ENCODE data around the gene CELSR1. TPM values are rescaled to one million over a fixed set of nuclear protein-coding genes. Genes with fewer than 3 reads are reported as not detected.

Gene CELSR1
- total RNA-seq, 1 donor from 2014 or later: 2.1 TPM

DNA sequence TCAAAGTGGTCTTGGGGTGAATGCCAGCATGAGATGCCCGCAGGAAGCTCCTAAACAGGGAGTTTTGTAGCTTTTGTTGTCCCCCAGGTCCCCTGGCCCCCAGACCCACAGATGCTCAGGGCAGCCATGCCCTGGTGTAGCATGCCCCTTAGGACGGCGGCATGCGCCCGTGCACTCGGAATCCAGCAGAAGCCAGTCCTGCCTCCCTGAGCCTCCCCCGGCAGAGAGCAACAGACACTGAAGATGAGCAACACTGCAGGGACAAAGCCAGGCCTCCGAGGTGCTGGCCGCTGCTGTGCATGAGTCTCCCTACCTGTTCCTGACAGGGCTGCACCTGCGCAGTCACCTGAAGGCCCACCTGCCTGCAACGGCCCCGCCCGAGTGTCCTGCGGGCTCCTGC is 142.8 kb downstream of the CELSR1 start:
- Histone ChIP-seq H3K27me3 (ENCODE audit: control insufficient read depth in 3 of 3, insufficient read depth in 3 of 3, low read length in 3 of 3) (peaks cover 0 to 8% (median 4%) of the 10 kb centered on the region in 3 donors), H3K9ac (ENCODE audit: low read depth in 1 of 3, low read length in 3 of 3) (no peak overlapping the region), H3K4me3 (ENCODE audit: low read length in 3 of 3) (no peak overlapping the region), H3K9me3 (ENCODE audit: control insufficient read depth in 3 of 3, low read length in 3 of 3) (no peaks in the 10 kb centered on the region), H3K36me3 (ENCODE audit: control insufficient read depth in 3 of 3, insufficient read depth in 3 of 3, low read length in 3 of 3) (no peaks in the 10 kb centered on the region), H3K4me1 (ENCODE audit: control insufficient read depth in 3 of 3, insufficient read depth in 3 of 3, low read length in 3 of 3) (peaks cover 5 to 17% (median 12%) of the 10 kb centered on the region in 3 donors), H3K27ac (ENCODE audit: low read depth, low read length) (no peak overlapping the region)

- Histone ChIP-seq H3K9me3 (ENCODE audit: control insufficient read depth in 3 of 3, low read length in 3 of 3) (no peaks in the 10 kb centered on the region), H3K4me3 (ENCODE audit: low read length in 3 of 3) (no peak overlapping the region)
Observed at GRCh38 chr22:46393873-46394272, 143.5 kb downstream of the CELSR1 start.

DNA sequence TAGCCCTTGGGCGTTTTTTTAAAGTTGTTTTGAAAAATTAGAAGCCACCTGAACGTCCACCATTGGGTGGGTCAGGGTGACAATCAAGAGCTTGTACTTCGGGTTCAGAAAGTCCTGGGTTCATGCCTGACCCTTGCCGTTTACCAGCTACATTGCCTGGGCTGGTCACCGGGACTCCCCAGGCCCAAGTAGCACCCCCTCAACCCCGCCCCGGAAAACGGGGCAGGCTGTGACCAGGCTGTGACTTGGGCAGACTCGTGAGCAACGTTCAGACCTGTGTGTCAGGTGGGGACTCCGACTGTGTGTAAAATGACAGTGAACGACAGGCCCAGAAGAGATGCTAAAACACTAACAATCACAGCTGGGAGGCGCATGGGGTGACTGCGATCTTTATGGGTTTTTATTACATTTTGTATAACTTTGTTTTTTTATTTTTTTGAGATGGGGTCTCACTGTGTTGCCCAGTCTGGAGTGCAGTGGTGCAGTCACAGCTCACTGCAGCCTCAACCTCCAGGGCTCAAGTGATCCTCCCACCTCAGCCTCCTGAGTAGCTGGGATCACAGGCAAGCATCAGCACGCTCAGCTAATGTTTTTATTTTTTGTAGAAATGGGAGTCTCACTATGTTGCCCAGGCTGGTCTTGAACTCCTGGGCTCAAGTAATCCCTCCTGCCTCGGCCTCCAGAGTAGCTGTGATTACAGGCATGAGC is 145.1 kb downstream of the CELSR1 start:
- Histone ChIP-seq H3K36me3 (ENCODE audit: control insufficient read depth in 3 of 3, insufficient read depth in 3 of 3, low read length in 3 of 3) (no peaks in the 10 kb centered on the region), H3K4me1 (ENCODE audit: control insufficient read depth in 3 of 3, insufficient read depth in 3 of 3, low read length in 3 of 3) (peaks cover 5 to 17% (median 12%) of the 10 kb centered on the region in 3 donors), H3K27ac (ENCODE audit: low read depth, low read length) (no peak overlapping the region), H3K4me3 (ENCODE audit: low read length in 3 of 3) (no peak overlapping the region), H3K9me3 (ENCODE audit: control insufficient read depth in 3 of 3, low read length in 3 of 3) (no peaks in the 10 kb centered on the region), H3K27me3 (ENCODE audit: control insufficient read depth in 3 of 3, insufficient read depth in 3 of 3, low read length in 3 of 3) (peaks cover 0 to 3% (median 0%) of the 10 kb centered on the region in 3 donors), H3K9ac (ENCODE audit: low read depth in 1 of 3, low read length in 3 of 3) (no peak overlapping the region)

More at GRCh38 chr22:46393873-46394272, 143.5 kb downstream of the CELSR1 start:
- H3K27ac ChIP-seq (ENCODE audit: low read depth, low read length): no peak overlapping the region
- peaks cover 0 to 8% (median 3%) of the 10 kb centered on the region in 3 donors for H3K27me3 ChIP-seq (ENCODE audit: control insufficient read depth in 3 of 3, insufficient read depth in 3 of 3, low read length in 3 of 3)
- H3K9ac ChIP-seq (ENCODE audit: low read depth in 1 of 3, low read length in 3 of 3): no peak overlapping the region
- no peaks in the 10 kb centered on the region for H3K36me3 ChIP-seq (ENCODE audit: control insufficient read depth in 3 of 3, insufficient read depth in 3 of 3, low read length in 3 of 3)
- H3K4me1 ChIP-seq (ENCODE audit: control insufficient read depth in 3 of 3, insufficient read depth in 3 of 3, low read length in 3 of 3): peaks cover 5 to 17% (median 12%) of the 10 kb centered on the region in 3 donors

DNA sequence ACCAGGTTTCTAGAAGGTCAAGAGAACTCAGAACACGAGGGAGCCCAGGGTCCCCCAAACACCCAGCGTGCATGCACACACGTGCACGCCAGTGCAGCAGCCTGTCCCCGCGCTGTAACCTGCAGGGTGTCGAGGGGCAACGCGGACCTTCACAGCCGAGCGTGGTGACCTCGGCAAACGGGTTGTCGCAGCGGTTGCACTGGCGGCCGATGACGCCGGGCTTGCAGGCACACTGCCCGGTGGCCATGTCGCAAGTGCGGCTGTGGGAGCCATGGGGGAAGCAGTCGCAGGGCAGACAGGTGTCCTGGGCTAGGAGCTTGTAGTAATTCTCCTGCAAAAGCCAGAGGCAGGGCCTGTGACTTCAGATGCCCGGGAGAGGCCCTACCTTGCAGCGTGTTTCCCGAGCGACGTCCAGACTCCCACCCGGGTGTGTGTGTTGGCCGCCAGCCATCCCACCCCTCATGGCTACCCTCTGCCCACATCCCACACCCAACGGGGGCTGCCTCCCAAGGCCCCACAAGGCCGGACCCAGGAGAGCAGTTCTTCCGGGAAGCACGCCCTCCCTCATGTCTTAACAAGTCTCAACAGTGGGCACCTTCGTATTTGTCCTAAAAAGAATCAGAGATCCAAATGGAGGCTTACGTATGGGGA is 145.8 kb downstream of the CELSR1 start:
- H3K9me3 ChIP-seq (ENCODE audit: control insufficient read depth in 3 of 3, low read length in 3 of 3): no peaks in the 10 kb centered on the region
- H3K9ac ChIP-seq (ENCODE audit: low read depth in 1 of 3, low read length in 3 of 3): peak overlapping the region in 1 of 3 donors; percentile 83
- no peak overlapping the region for H3K4me3 ChIP-seq (ENCODE audit: low read length in 3 of 3)
- peaks cover 5 to 17% (median 12%) of the 10 kb centered on the region in 3 donors for H3K4me1 ChIP-seq (ENCODE audit: control insufficient read depth in 3 of 3, insufficient read depth in 3 of 3, low read length in 3 of 3)
- H3K36me3 ChIP-seq (ENCODE audit: control insufficient read depth in 3 of 3, insufficient read depth in 3 of 3, low read length in 3 of 3): no peaks in the 10 kb centered on the region
- H3K27me3 ChIP-seq (ENCODE audit: control insufficient read depth in 3 of 3, insufficient read depth in 3 of 3, low read length in 3 of 3): peaks cover 0 to 3% (median 0%) of the 10 kb centered on the region in 3 donors
- H3K27ac ChIP-seq (ENCODE audit: low read depth, low read length): no peak overlapping the region

DNA sequence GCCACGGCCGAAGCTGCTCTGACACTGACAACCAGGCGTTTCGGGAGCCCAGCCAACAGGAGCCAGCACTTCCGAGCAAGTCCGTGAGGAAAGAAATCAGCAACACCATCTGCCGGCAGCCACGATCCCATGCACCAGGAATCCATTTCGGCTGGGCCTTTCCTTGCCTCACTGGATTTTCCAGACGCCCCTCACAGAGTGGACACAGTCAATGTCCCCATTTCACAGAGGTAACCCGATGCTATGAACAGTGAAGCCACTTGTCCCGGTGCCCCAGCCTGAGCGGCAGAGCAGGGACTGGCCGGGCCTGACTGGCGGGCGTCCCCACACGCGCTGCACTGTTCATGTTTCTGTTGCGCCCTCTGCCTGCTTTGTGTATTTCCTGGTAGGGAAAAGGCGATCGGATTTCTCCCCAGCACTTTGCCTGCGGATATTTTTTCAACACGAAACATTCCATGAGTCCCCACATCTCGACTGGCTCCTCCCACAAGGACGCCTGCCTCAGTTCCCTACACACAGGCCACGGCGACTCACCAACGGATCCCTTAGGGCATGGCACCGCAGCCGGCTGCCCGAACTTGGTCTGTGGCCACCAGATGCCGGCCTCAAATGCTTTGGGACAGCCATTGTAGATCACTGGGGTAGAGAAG is 146.6 kb downstream of the CELSR1 start:
- no peaks in the 10 kb centered on the region for H3K9me3 ChIP-seq (ENCODE audit: control insufficient read depth in 3 of 3, low read length in 3 of 3)
- peak overlapping the region; percentile 42 for H3K27ac ChIP-seq (ENCODE audit: low read depth, low read length)
- H3K27me3 ChIP-seq (ENCODE audit: control insufficient read depth in 3 of 3, insufficient read depth in 3 of 3, low read length in 3 of 3): peaks cover 0 to 3% (median 0%) of the 10 kb centered on the region in 3 donors
- H3K4me3 ChIP-seq (ENCODE audit: low read length in 3 of 3): peak overlapping the region; percentile 52 to 74 (median 60)
- H3K36me3 ChIP-seq (ENCODE audit: control insufficient read depth in 3 of 3, insufficient read depth in 3 of 3, low read length in 3 of 3): no peaks in the 10 kb centered on the region
- peaks cover 5 to 17% (median 12%) of the 10 kb centered on the region in 3 donors for H3K4me1 ChIP-seq (ENCODE audit: control insufficient read depth in 3 of 3, insufficient read depth in 3 of 3, low read length in 3 of 3)
- H3K9ac ChIP-seq (ENCODE audit: low read depth in 1 of 3, low read length in 3 of 3): peak overlapping the region; percentile 65 to 83 (median 66)

GRCh38 chr22:46390105-46390651 is 147.2 kb downstream of the CELSR1 start:
- Histone ChIP-seq H3K27ac (ENCODE audit: low read depth, low read length) (peak overlapping the region; percentile 42), H3K36me3 (ENCODE audit: control insufficient read depth in 3 of 3, insufficient read depth in 3 of 3, low read length in 3 of 3) (no peaks in the 10 kb centered on the region), H3K9ac (ENCODE audit: low read depth in 1 of 3, low read length in 3 of 3) (peak overlapping the region; percentile 65 to 83 (median 66)), H3K4me1 (ENCODE audit: control insufficient read depth in 3 of 3, insufficient read depth in 3 of 3, low read length in 3 of 3) (peaks cover 5 to 17% (median 12%) of the 10 kb centered on the region in 3 donors), H3K27me3 (ENCODE audit: control insufficient read depth in 3 of 3, insufficient read depth in 3 of 3, low read length in 3 of 3) (peaks cover 0 to 3% (median 0%) of the 10 kb centered on the region in 3 donors), H3K9me3 (ENCODE audit: control insufficient read depth in 3 of 3, low read length in 3 of 3) (no peaks in the 10 kb centered on the region), H3K4me3 (ENCODE audit: low read length in 3 of 3) (peak overlapping the region; percentile 52 to 74 (median 60))

DNA sequence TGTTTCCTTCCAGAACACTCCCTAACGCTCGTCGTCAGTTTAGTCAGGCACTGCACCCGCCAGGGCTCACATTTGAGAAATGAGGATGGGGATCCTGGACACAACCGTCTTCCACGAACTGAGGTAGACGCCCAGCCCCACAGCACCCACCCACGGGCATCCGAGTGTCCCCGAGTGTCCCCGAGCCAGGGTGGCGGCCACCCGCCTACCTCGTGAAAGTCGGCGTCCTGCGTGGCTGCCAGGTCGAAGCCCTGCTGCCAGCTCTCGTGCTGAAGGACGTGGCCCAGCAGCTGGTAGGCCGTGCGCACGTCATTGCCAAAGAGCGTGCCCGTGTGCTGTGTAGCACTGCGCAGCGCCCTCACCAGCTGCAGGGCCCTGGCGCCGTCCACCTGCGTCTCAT is 148.3 kb downstream of the CELSR1 start:
- Histone ChIP-seq H3K36me3 (ENCODE audit: control insufficient read depth in 3 of 3, insufficient read depth in 3 of 3, low read length in 3 of 3) (no peaks in the 10 kb centered on the region), H3K9me3 (ENCODE audit: control insufficient read depth in 3 of 3, low read length in 3 of 3) (no peaks in the 10 kb centered on the region), H3K4me3 (ENCODE audit: low read length in 3 of 3) (no peak overlapping the region), H3K27me3 (ENCODE audit: control insufficient read depth in 3 of 3, insufficient read depth in 3 of 3, low read length in 3 of 3) (peaks cover 0 to 3% (median 0%) of the 10 kb centered on the region in 3 donors), H3K4me1 (ENCODE audit: control insufficient read depth in 3 of 3, insufficient read depth in 3 of 3, low read length in 3 of 3) (peaks cover 5 to 17% (median 12%) of the 10 kb centered on the region in 3 donors), H3K27ac (ENCODE audit: low read depth, low read length) (no peak overlapping the region), H3K9ac (ENCODE audit: low read depth in 1 of 3, low read length in 3 of 3) (no peak overlapping the region)

GRCh38 chr22:46388647-46389046 is 148.8 kb downstream of the CELSR1 start:
- Histone ChIP-seq H3K27ac (ENCODE audit: low read depth, low read length) (no peak overlapping the region), H3K9ac (ENCODE audit: low read depth in 1 of 3, low read length in 3 of 3) (no peak overlapping the region), H3K27me3 (ENCODE audit: control insufficient read depth in 3 of 3, insufficient read depth in 3 of 3, low read length in 3 of 3) (peaks cover 0 to 3% (median 0%) of the 10 kb centered on the region in 3 donors), H3K36me3 (ENCODE audit: control insufficient read depth in 3 of 3, insufficient read depth in 3 of 3, low read length in 3 of 3) (no peaks in the 10 kb centered on the region), H3K4me3 (ENCODE audit: low read length in 3 of 3) (no peak overlapping the region), H3K4me1 (ENCODE audit: control insufficient read depth in 3 of 3, insufficient read depth in 3 of 3, low read length in 3 of 3) (peaks cover 5 to 17% (median 12%) of the 10 kb centered on the region in 3 donors), H3K9me3 (ENCODE audit: control insufficient read depth in 3 of 3, low read length in 3 of 3) (no peaks in the 10 kb centered on the region)

GRCh38 chr22:46387748-46388147 is 149.7 kb downstream of the CELSR1 start:
- Histone ChIP-seq H3K4me3 (ENCODE audit: low read length in 3 of 3) (no peak overlapping the region), H3K4me1 (ENCODE audit: control insufficient read depth in 3 of 3, insufficient read depth in 3 of 3, low read length in 3 of 3) (peaks cover 5 to 17% (median 12%) of the 10 kb centered on the region in 3 donors), H3K9me3 (ENCODE audit: control insufficient read depth in 3 of 3, low read length in 3 of 3) (no peaks in the 10 kb centered on the region), H3K36me3 (ENCODE audit: control insufficient read depth in 3 of 3, insufficient read depth in 3 of 3, low read length in 3 of 3) (no peaks in the 10 kb centered on the region), H3K27me3 (ENCODE audit: control insufficient read depth in 3 of 3, insufficient read depth in 3 of 3, low read length in 3 of 3) (peaks cover 0 to 3% (median 0%) of the 10 kb centered on the region in 3 donors), H3K9ac (ENCODE audit: low read depth in 1 of 3, low read length in 3 of 3) (no peak overlapping the region), H3K27ac (ENCODE audit: low read depth, low read length) (no peak overlapping the region)
